Brain pericyte (primary cell): Measurements from ENCODE around the gene RUNX3.

Source experiments
- DNase-seq: peaks from one replicate; pipeline ENCODE4 v3.0.0-alpha.2; 2012; ENCODE audit warnings: low read depth, low spot score

RUNX3 gene

DNA sequence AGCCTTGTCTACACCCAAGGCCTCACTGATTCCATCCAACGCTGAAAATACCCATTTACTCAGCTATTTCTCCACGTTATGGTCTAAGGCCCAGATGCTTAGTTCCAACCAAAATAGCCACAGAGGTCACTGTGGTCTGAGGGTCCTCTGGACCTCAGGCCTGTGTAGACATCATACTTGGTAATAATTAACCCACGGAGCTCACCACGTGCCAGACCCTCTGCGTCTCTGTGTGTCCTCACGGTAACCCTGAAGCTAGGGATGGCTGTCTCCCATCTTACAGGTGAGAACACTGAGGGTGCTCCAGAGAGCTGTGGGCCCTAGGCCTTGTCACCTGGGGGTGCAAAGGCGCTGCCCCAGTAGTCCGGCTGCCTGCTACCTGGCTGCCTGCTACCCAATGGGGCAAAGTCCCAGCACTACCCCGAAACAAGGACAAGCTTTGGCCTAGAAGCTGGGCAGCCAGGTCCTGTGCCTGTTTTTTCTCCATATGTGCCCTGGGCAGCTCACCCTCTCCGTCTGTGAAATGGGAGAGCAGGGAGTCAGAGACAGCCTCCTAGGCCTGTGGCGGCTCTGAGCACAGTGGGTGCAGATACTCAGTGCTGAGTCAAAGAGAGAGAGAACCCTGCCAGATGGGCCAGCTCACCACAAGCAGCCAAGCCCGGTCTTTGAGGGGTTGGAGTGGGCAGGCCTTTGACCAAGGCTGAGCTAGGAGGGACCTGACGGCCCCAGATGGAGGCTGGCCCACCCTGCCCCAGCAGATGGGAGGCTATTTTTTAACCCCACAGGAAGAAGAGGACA, 17.0 kb upstream of the RUNX3 start:
- DNase-seq = no peak

DNA sequence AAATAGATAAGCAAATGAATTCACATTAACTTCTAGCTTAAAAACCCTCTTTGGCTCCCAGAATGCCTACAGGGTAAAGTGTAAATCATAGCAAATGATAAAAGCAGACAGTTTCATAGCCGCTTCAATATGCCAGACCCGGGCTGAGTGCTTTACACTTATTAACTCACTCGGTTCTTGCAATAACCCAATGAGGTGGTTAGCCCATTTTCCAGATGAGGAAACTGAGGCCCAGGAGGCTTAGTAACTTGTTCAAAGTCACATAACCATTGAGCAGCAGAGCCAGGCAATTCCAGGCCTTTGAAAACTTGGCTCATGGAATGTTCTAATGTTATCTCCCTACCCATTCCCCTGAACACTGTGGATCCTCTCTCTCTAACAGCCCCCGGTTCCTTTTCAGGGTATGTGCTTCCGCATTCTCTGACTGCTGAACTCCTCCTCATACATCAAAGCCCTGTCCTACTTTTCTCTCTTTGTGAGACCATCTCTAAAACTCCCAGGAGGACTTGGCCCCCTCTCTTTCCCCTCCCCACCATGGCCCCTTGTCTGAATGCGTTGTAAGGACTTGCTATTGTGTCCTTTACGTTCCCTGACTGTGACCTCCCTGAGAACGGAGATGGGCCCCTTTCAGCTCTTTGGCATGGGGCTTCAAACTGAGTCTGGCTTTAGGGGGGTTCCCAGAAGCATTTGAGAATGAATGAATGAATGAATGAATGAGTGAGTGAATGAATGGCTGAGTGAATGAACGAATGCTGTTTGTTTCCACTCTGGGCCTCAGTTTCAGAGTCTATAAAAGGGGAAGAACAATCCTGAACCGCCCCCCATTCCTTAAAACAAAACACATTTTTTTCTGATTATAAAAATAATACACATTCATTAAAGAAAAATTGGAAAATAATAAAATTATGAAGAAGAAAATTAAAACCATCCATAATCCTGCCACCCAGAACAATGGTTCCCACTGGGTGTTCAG, 15.6 kb upstream of the RUNX3 start:
- DNase-seq = no peak

DNA sequence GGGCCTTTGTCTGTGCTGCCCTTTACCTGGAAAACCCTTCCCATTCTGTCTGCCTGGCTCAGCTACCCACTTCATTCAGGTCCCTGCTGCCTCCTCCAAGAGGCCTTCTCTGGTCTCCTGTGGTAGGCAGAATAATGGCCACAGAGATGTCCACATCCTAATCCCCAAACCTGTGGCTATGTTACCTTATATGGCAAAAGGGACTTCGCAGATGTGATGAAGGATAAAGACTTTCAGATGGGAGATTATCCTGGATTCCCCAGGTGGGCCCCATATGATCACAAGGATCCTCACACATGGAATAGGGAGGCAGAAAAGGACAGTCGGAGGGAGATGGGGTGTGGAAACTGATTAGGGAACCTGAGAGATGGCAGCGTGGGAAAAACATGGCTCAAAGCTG, 14.2 kb upstream of the RUNX3 start:
- no peak for DNase-seq

DNA sequence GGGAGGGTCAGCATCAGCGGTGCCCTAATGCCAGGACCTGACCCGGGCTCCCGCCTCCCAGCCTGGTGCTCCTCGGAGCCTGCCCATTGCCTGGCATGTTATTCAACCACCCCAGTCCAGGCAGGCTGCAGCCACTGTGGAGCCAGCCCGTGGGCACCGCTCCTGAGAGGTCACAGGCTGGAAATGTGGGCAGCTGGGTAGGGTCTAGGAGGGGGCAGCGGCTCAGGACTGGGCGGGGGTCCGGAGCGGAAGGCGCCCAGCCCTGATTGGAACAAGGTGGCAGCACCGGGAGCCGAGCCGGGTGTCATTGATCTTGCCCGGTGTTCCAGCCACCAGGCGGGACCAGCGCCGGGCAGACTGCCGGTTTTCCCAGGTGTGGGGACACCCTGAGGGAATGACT, 12.7 kb upstream of the RUNX3 start:
- no peak for DNase-seq

DNA sequence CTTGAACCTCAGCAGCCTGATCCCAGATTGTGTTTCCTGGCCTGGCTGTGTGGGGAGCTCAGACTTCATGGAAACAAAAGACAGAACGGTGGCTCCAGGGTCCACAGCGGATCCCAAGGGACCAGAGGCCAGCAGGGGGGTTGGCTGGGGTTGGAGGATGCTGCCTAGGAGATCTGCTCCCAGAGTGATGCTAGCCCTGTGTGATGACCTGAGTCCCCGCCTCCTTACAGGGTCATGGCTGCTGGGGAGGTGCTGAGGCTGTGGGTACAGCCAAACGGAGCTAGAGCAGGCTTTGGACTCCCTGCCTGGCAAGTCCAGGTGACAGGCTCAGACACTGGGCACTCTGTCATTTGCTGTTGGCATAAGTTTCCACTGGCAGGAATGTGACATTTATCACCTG, 11.5 kb upstream of the RUNX3 start:
- DNase-seq = no peak

DNA sequence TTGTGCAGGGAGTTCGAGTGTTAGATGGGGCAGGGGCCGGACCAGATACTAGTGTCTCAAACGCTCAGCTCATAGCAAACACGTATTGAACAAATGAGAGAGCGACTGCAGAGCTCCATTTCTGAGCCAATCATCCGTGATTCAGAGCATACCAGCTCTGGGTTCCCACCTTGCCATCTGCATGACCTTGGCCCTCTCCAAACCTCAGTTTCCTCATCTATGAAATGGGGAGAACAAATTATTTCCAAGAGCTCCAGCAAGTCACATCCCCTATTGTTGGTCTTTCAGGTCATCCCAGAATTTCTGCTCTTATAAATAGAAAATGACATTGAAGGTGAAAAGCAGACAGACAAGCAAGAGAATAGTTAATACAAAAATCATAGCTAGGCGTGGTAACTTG, 10.2 kb upstream of the RUNX3 start:
- no peak for DNase-seq

DNA sequence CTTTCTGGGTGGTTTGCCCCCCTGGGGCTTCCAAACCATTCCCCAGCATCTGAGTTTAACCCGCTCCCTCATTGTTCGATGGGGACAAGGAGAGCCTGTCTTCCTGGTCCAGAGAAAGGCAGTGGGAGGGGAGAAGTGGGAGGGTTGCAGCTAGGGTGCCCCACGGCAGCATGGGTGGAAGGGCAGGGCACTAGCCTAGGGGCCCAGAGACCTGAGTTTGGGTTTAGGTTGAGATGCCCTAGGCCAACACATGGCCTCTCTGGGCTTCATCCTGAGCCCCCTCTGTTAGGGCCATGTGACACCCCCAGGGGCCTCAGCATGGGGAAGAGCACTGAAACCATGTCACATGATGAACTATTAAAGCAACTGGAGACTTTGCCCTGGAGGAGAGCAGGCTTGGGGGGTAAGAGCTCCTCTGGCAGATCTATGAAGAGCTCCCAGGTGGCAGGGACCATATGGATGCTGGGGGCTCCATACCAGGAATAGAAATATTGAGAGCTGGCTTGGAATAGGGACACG, 9.7 kb upstream of the RUNX3 start:
- no peak for DNase-seq

DNA sequence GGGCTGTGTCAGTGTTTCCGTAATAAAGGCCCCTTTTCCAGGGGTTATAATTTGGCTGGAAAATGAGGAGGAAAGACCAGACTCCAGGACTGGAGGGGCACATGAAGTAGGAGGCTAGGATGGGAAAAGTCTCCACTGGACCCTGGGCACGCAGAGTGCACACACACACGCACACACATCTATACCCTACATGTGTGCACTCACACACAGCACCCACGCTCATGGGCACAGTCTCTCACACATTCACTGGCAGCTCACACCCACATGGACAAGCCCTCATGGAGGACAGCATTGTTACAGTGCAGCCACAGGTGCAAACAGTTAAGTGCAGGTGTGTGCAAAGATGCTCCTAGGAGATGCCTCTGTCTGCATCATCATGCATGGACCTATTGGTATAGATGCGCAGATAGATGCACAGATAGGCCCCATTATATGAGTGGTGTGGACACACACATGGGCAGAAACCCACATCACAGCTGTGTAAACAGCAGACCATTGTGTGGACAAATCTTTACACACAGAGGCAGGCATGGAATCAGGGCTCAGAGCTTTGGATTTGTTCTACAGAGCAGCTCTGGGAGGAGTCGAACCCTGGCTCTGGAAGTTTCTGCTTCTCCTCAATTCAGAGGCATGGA, 9.1 kb upstream of the RUNX3 start:
- DNase-seq = no peak

DNA sequence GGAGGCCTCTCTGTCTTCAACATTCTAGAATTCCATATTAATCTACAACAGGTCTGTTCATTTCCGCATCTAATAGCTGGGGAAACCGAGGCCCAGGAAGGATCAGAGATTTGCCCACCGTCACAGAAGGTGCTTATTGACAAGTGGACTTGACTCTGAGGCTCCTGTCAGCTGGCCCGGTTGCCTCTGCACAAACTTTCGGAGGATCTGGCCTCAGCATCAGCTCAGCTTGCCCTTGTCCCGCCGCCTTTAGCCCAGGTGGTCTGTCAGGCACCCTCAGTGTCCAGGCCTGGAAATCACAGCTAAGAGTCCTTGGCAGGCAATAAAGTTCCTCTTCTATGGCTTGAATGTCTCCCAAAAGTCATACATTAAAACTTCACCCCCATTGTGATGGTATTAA, 8.2 kb upstream of the RUNX3 start:
- DNase-seq = no peak

DNA sequence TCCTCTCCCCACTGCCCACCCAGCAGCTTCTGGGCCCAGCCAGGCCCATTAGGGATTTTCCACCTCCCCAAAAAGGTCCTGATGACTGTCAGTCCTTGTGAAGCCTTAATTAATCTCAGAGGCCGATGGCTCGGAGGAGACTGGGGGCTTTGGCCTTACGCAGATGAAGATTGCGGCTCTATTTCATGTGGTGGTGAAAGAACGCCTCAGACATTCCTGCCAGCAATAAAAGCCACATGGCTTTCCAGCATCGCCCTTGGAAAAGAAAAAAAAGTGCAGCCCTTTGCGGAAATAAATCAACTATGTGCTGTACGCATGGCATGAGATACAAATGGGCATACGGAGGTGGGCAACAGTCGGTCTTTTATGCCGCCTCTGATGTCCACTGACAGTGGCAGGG, 6.6 kb upstream of the RUNX3 start:
- no peak for DNase-seq

DNA sequence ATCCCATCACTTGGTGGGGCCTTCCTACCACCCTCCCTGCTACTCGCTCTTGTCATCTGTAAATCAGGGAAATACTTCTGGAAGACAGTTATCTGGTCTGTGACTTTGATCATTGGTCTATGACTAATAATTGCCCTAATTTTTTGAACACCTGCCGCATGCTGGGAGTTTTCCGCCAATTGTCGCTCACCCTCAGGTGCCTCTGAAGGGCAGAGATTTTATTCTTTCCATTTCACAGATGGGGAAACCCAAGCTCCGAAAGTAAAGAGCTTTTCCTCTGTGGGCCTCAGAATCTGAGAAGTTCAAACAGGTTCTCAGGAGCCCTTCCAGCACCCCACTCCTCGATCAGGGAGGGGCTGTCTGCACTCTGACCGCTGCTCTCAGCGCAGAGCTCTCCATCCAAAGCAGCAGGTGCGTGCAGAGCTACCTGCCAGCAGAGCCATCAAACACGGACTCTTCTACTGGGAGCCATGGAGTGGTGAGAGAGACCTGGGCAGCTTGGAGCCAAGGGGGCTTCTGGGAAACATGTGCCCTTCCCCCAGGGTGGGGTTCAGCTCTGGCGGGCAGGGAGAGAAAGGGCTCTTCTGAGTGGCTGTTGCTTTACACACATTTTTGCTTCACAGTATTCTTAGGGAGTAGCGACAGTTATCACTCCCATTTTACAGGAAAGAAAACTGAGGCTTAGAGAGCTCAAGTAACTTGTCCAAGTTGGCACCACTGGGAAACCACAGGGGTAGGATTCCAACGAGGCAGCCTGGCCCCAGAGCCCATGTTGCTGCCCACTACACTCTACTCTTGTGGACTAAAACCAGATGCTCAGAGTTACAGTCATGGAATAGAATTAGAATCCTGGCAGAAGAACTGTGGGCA, 5.8 kb upstream of the RUNX3 start:
- no peak for DNase-seq

DNA sequence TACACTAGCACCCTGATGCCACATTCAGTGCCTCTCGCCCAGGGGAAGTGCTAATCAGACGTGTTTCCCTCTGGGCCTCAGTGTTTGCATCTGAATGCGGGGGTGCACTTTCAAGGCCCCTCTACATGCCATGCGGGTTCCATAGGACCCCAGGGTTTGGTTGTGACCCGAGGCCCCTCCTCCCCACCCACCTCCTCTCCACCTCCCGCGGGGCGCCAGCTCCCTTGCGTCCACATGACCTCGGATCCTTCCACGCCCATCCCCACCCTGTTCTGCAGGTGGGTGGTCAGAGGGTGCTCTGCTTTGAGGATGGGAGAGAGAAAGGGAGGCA, 5.1 kb upstream of the RUNX3 start:
- DNase-seq = no peak

DNA sequence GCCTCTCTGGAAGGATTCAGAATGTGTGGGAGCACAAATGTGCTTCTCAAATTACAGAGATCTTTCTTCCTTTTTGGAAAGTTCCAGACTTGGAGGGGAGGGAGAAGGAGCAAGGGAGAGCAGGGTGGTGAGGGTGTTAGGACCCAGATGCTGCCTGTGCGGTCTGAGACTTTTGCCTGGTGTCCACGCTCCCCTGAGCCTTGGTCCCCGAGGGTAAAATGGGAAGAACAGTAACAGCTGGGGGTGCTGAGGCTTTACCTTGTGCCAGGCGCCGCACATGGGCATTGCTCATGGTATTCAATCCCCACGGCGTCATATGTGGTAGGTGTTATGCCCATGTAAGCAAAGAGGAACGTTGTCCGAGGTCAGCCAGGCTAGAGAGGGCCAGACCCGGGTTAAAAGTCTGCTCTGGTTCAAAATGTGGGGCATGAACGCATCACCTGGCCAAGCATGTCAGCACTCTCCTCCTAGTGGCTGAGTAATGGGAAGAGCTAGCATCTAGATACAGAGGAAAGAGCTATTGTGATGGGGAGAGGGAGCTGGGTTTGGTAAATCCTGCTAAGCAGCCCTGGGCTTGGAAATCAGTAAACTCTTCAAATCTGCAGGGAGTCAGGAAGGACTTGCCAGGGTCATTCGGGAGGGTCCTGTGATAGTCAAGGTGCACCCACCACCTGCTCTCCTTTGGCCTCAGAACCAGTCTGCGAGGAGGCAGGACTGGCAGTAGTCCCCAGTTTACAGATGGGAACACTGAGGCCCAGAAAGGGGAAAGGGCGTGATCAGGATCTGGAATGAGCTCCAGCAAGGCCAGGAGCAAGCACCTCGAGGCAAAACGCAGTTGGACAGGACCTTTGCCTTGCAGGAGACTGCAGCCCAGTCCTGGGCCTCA, 4.5 kb upstream of the RUNX3 start:
- no peak for DNase-seq

DNA sequence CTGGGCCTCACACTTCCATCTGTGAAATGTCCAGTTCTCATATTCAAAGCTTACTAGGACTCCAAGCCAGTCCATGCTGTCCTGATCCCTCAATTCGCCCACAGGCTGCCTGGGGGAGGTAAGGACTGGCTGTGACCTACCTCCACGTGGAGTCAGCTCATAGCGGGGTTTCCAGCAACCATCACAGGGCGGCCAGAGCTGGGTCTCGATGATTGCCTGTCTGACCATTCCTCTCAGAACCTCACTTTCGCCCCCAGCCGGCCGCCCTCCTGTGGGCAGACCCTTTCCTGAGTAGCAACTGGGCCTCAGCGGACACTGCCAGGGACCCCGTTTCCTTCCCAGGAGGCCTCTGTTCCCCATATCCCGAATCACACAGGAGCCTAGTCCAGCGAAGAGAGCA, 3.4 kb upstream of the RUNX3 start:
- no peak for DNase-seq

DNA sequence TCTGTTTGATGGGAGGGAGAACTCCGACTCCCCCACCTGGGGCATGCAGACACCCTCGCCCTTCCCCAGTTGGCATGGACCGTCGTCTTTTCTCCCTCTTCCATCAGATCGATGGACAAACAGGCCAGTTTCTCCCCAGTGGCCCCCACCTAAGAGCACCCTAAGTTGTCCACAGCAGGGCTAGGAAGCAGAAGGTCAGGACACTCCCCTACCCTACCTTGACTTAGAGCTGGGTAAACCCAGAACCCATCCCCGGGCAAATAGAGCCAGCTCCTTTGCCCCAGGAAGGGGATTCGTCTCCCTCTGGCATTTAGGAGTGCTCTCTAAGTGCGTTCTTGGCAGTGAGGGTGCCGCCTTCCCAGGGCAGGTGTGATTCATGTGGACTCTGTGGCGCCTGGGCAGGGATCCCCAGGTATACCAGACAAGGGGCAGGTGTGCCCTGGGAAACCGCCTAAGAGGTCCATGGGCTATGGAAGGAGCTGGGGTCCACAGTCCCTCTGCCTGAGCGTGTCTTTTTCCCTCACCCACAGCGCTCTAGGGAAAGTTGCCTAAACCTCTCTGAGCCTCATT, 2.7 kb upstream of the RUNX3 start:
- DNase-seq = no peak

DNA sequence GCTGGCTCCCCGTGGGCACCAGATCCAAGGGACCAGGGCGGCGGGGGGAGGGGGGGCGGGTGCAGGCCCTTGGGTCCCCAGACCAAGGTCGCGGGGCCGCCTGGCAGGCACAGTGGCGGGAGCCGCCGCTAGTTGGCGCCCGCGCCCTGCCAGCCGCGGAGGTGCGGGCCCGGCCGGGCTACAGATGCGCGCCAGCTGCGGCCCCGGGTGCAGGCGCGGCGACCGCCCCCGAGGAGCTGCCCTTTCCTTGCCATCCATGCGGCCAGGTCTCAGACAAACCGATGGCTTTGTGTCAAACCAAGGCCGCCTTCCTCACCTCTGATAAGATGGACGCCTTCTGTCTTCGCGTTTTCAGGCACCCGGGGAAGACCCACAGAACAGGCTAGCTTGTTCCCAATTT, 2.2 kb upstream of the RUNX3 start:
- DNase-seq = no peak

DNA sequence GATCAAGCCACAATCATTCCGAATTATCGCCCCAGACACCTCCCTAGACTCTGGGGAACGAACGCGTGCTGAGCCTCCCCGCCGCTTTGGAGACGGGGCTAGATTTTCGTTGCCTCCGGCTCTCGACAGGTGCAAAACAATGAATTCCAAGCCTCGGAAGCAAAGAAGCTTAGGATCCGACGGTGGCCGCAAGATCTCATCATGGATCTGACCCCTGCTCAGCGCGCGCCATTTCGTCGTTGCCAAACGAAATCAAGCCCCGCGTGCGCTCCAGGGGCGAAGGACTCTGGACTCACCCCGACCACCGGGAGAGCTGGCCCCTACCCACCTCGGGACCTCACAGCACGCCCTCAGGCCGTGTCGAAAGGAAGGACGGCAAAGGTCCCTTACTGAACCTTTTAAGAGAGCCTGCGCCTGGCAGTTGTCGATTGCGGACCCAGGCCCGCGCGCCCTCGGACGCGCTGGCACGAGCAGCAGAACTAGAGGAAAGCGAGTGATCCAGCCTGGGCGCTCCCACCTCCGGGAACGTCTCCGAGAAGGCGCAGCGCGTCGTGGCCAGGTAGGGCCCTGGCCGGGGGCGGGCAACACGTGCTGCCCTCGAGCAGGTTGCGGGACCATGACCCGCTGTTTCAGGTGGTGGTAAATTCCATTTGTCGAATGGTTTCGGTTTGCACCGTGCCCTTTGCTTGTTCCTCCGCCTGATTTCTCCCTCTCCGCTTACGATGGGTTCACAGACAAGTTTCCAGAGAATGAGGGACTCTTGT, 1.6 kb upstream of the RUNX3 start:
- DNase-seq = no peak

DNA sequence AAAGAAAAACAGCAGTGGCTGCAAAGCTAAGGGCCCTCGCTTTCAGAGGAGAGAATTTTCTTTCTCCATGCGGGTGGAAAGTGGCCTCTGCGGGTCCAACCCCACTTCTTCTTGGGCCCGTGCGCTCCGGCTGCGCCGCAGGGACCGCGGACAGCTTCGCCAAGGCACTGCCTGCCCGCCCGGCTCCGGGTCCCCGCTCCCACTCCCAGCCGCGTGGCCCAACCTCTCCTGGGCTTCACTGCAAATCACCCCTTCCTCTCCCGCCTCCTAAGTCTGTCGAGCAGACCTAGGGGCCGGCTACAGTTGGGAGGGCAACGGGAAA, 1.0 kb upstream of the RUNX3 start:
- DNase-seq = no peak
